H9 (cell line): ENCODE data around the gene GSTM1. TPM values are rescaled to one million over a fixed set of nuclear protein-coding genes. Genes with fewer than 3 reads are reported as not detected.

Experiments
- DNase-seq: peaks from one replicate; pipeline ENCODE4 v3.0.0-alpha.2; 2017
- H2AFZ ChIP-seq: one replicate; pipeline ENCODE4 v1.6.1; 2013; ENCODE audit warnings: mild to moderate bottlenecking, low read length, control low read depth, moderate library complexity
- H2AK5ac ChIP-seq: 2 replicates; pipeline ENCODE4 v1.6.1; 2013; ENCODE audit warnings: low read length, control low read depth, mixed read lengths; ENCODE audit not compliant: insufficient read length
- H2BK120ac ChIP-seq: one replicate; pipeline ENCODE4 v1.6.1; 2013; ENCODE audit warnings: low read depth, mild to moderate bottlenecking, low read length, control low read depth, inconsistent platforms; ENCODE audit not compliant: poor library complexity, severe bottlenecking
- H2BK12ac ChIP-seq: 2 replicates; pipeline ENCODE4 v1.6.1; 2013; ENCODE audit warnings: low read length, control low read depth, mixed read lengths, low read depth; ENCODE audit not compliant: insufficient read length
- H2BK15ac ChIP-seq: 2 replicates; pipeline ENCODE4 v1.6.1; 2013; ENCODE audit warnings: low read depth, low read length, control low read depth
- H2BK20ac ChIP-seq: one replicate; pipeline ENCODE4 v1.6.1; 2013; ENCODE audit warnings: low read depth, mild to moderate bottlenecking, low read length, control low read depth, inconsistent platforms; ENCODE audit not compliant: poor library complexity, severe bottlenecking
- H2BK5ac ChIP-seq: 2 replicates; pipeline ENCODE4 v1.6.1; 2013; ENCODE audit warnings: low read length, control low read depth, mixed read lengths; ENCODE audit not compliant: insufficient read length
- H3K14ac ChIP-seq: 2 replicates; pipeline ENCODE4 v1.6.1; 2013; ENCODE audit warnings: low read length, control low read depth; ENCODE audit not compliant: insufficient read depth
- H3K18ac ChIP-seq: 2 replicates; pipeline ENCODE4 v1.6.1; 2013; ENCODE audit warnings: low read depth, mild to moderate bottlenecking, mixed read lengths, low read length, control low read depth; ENCODE audit not compliant: insufficient read length
- H3K23ac ChIP-seq: 2 replicates; pipeline ENCODE4 v1.6.1; 2013; ENCODE audit warnings: low read length, control low read depth, mixed read lengths, low read depth; ENCODE audit not compliant: insufficient read length
- H3K23me2 ChIP-seq: 2 replicates; pipeline ENCODE4 v1.6.1; 2013; ENCODE audit warnings: low read depth, mild to moderate bottlenecking, mixed read lengths, low read length, control low read depth; ENCODE audit not compliant: insufficient read length, poor library complexity, severe bottlenecking
- H3K27ac ChIP-seq: 2 replicates; pipeline ENCODE4 v1.5.1; 2013; ENCODE audit warnings: low read length, control low read depth, mixed read lengths, low read depth; ENCODE audit not compliant: insufficient read length
- H3K27me3 ChIP-seq: 2 replicates; pipeline ENCODE4 v1.6.1; 2013; ENCODE audit warnings: low read length, control low read depth, inconsistent platforms; ENCODE audit not compliant: insufficient read depth
- H3K4ac ChIP-seq: 2 replicates; pipeline ENCODE4 v1.6.1; 2013; ENCODE audit warnings: low read depth, mild to moderate bottlenecking, control low read depth, inconsistent platforms, low read length, moderate library complexity
- H3K4me1 ChIP-seq: 2 replicates; pipeline ENCODE4 v1.6.1; 2013; ENCODE audit warnings: low read length, control low read depth, inconsistent platforms; ENCODE audit not compliant: insufficient read depth
- H3K4me2 ChIP-seq: 2 replicates; pipeline ENCODE4 v1.6.1; 2013; ENCODE audit warnings: low read length, control low read depth, mixed read lengths; ENCODE audit not compliant: insufficient read length, insufficient read depth
- H3K56ac ChIP-seq: 2 replicates; pipeline ENCODE4 v1.6.1; 2013; ENCODE audit warnings: low read depth, mild to moderate bottlenecking, mixed read lengths, low read length, control low read depth; ENCODE audit not compliant: insufficient read length
- H3K79me1 ChIP-seq: 2 replicates; pipeline ENCODE4 v1.6.1; 2013; ENCODE audit warnings: low read depth, mild to moderate bottlenecking, moderate library complexity, low read length, control low read depth, inconsistent platforms; ENCODE audit not compliant: insufficient read depth, poor library complexity, severe bottlenecking
- H3K79me2 ChIP-seq: 2 replicates; pipeline ENCODE4 v1.6.1; 2013; ENCODE audit warnings: low read length, control low read depth, inconsistent platforms; ENCODE audit not compliant: insufficient read depth
- H3K9ac ChIP-seq: 2 replicates; pipeline ENCODE4 v1.6.1; 2013; ENCODE audit warnings: low read length, control low read depth, mixed read lengths; ENCODE audit not compliant: insufficient read length; ENCODE audit errors: extremely low read depth
- H3K9me3 ChIP-seq: one replicate; pipeline ENCODE4 v1.6.1; 2013; ENCODE audit warnings: low read depth, low read length, inconsistent platforms; ENCODE audit not compliant: control insufficient read depth
- H3T11ph ChIP-seq: one replicate; pipeline ENCODE4 v1.6.1; 2013; ENCODE audit warnings: mild to moderate bottlenecking, low read length, control low read depth, inconsistent platforms
- H4K20me1 ChIP-seq: one replicate; pipeline ENCODE4 v1.6.1; 2013; ENCODE audit not compliant: control insufficient read depth, insufficient read length, insufficient read depth
- H4K5ac ChIP-seq: 2 replicates; pipeline ENCODE4 v1.6.1; 2013; ENCODE audit warnings: low read depth, mild to moderate bottlenecking, mixed read lengths, low read length, control low read depth; ENCODE audit not compliant: insufficient read length
- H4K8ac ChIP-seq: replicated peaks from 2 replicates; pipeline ENCODE4 v1.6.1; 2013; ENCODE audit warnings: low read length, control low read depth, mixed read lengths, low read depth; ENCODE audit not compliant: insufficient read length
- H4K91ac ChIP-seq: 2 replicates; pipeline ENCODE4 v1.6.1; 2013; ENCODE audit warnings: low read depth, mild to moderate bottlenecking, moderate library complexity, mixed read lengths, low read length, control low read depth; ENCODE audit not compliant: insufficient read length
- H3K27ac Mint-ChIP-seq, 3 experiments: 2 replicates in 2 of 3; 3 replicates in 1 of 3; pipeline ENCODE4 v1.8.0; 2020 to 2021; ENCODE audit warnings: mixed read lengths in 3 of 3, mild to moderate bottlenecking in 1 of 3, moderate library complexity in 1 of 3
- H3K27me3 Mint-ChIP-seq: 2 replicates; pipeline ENCODE4 v1.8.0; 2021; ENCODE audit warnings: low read depth, mild to moderate bottlenecking, moderate library complexity, mixed read lengths
- H3K36me3 Mint-ChIP-seq, 3 experiments: 2 replicates in 2 of 3; 3 replicates in 1 of 3; pipeline ENCODE4 v1.8.0; 2020 to 2021; ENCODE audit warnings: low read depth in 3 of 3, mixed read lengths in 3 of 3; ENCODE audit not compliant: insufficient read depth in 1 of 3
- H3K4me1 Mint-ChIP-seq, 2 experiments: 2 replicates each; pipeline ENCODE4 v1.8.0; 2020; ENCODE audit warnings: mixed read lengths in 2 of 2
- H3K4me3 Mint-ChIP-seq, 2 experiments: 2 replicates in 1 of 2; 3 replicates in 1 of 2; pipeline ENCODE4 v1.8.0; 2020 to 2021; ENCODE audit warnings: mild to moderate bottlenecking in 2 of 2, mixed read lengths in 2 of 2, moderate library complexity in 1 of 2
- H3K9me3 Mint-ChIP-seq, 2 experiments: 2 replicates in 1 of 2; 3 replicates in 1 of 2; pipeline ENCODE4 v1.8.0; 2020; ENCODE audit warnings: mild to moderate bottlenecking in 2 of 2, mixed read lengths in 2 of 2, moderate library complexity in 1 of 2
- WGBS: extraction: QIAGEN DNeasy Blood & Tissue Kit; methylation state at CpG from one replicate; pipeline ENCODE4 v1.1.7; 2013; ENCODE audit warnings: missing lambda C conversion rate, low lambda C conversion rate, mixed read lengths; ENCODE audit not compliant: insufficient read length; ENCODE audit errors: extremely low coverage; 5-methylcytosine and 5-hydroxymethylcytosine counted together
- total RNA-seq: library from RNA; stranded (reverse); gene quantifications from 2 replicates; pipeline ENCODE4 v1.2.1, GENCODE V29; 2021
- TF ChIP-seq, protein P1 (sequence below): fragments of 200-600 bp; sonication (generic); conservative IDR thresholded peaks from 3 replicates; pipeline ENCODE4 v1.8.0; 2021; ENCODE audit warnings: antibody characterized with exemption, mild to moderate bottlenecking

Gene GSTM1
- total RNA-seq, 1 experiment from 2014 or later = 19.5 TPM

DNA sequence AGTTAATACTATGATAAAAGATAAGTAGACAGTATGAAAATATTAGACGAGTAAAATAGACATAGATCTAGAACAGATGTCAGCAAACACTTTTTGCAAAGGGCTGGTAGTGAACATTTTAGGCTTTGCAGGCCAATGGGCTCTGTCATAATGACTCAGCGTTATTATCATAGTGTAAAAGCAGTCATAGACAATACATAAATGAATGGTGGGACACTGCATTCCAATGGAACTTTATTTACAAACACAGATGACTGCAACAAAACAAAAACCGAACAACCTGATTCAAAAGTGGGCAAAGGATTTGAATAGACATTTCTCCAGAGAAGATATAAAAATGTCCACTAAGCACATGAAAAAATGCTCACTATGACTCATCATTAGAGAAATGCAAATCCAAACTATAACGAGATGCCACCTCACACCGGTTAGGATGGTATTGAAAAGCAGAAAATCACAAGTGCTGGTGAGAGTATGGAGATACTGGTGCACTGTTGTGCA is 31.8 kb downstream of the GSTM1 start:
- no peak overlapping the region for H3K23ac ChIP-seq
- no peak overlapping the region for H2BK20ac ChIP-seq
- no peak overlapping the region for H2BK120ac ChIP-seq
- H3K4me2 ChIP-seq = no peak overlapping the region
- 100% methylated on average over 1 of the region's 5 CpGs for WGBS
- no peak for DNase-seq
- no peak overlapping the region for H3K56ac ChIP-seq
- Mint-ChIP-seq H3K27me3 (peaks cover 2% of the 10 kb centered on the region; the same call in 1 of the 2 replicates), H3K9me3 (no peaks in the 10 kb centered on the region; a peak in 1 of 5 replicates), H3K27ac (no peak overlapping the region; a peak in 1 of 7 replicates), H3K4me3 (no peak overlapping the region), H3K36me3 (no peaks in the 10 kb centered on the region), H3K4me1 (no peaks in the 10 kb centered on the region; a peak in 1 of 4 replicates)
- no peaks in the 10 kb centered on the region for H3K79me2 ChIP-seq
- H3T11ph ChIP-seq = no peak overlapping the region
- H2BK15ac ChIP-seq = no peak overlapping the region
- no peaks in the 10 kb centered on the region; the same call in 1 of the 2 replicates for H3K27me3 ChIP-seq
- no peak overlapping the region for H3K27ac ChIP-seq
- H2AK5ac ChIP-seq = no peak overlapping the region
- no peak overlapping the region for H4K91ac ChIP-seq
- no peak overlapping the region for H3K4ac ChIP-seq
- no peaks in the 10 kb centered on the region for H3K23me2 ChIP-seq
- H2BK12ac ChIP-seq = no peak overlapping the region
- no peak overlapping the region for H3K14ac ChIP-seq
- no peak overlapping the region for H2BK5ac ChIP-seq
- H3K4me1 ChIP-seq = no peaks in the 10 kb centered on the region
- TF ChIP-seq, protein P1, sequence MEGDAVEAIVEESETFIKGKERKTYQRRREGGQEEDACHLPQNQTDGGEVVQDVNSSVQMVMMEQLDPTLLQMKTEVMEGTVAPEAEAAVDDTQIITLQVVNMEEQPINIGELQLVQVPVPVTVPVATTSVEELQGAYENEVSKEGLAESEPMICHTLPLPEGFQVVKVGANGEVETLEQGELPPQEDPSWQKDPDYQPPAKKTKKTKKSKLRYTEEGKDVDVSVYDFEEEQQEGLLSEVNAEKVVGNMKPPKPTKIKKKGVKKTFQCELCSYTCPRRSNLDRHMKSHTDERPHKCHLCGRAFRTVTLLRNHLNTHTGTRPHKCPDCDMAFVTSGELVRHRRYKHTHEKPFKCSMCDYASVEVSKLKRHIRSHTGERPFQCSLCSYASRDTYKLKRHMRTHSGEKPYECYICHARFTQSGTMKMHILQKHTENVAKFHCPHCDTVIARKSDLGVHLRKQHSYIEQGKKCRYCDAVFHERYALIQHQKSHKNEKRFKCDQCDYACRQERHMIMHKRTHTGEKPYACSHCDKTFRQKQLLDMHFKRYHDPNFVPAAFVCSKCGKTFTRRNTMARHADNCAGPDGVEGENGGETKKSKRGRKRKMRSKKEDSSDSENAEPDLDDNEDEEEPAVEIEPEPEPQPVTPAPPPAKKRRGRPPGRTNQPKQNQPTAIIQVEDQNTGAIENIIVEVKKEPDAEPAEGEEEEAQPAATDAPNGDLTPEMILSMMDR = no peak
- H4K8ac ChIP-seq = no peak overlapping the region
- no peak overlapping the region for H2AFZ ChIP-seq
- H3K9ac ChIP-seq = no peak overlapping the region
- no peaks in the 10 kb centered on the region for H3K9me3 ChIP-seq
- no peak overlapping the region for H4K5ac ChIP-seq
- H3K18ac ChIP-seq = no peak overlapping the region
- no peaks in the 10 kb centered on the region for H3K79me1 ChIP-seq
- H4K20me1 ChIP-seq = no peaks in the 10 kb centered on the region
